ENCODE measurements around the gene PLCB2. TPM values are rescaled to one million over a fixed set of nuclear protein-coding genes. Genes with fewer than 3 reads are reported as not detected.

Gene PLCB2
- 100 to 1,000 TPM; 345 to 440 (median 432) TPM for total RNA-seq
- 150 TPM for total RNA-seq (2013)

GRCh38 chr15:40307421-40308211, at the start of gene PLCB2:
Gene PLCB2 (minus strand): TSS chr15:40307935. CDS start chr15:40307672, 263 bp downstream.
- intact Hi-C loops (cut with micrococcal nuclease), result loop anchor here (1.0 kb wide), 1 partner anchor 14 kb away; no protein-coding TSS in a partner anchor
- Histone ChIP-seq H3K9me3 (ENCODE audit: control insufficient read depth, insufficient read depth, low read length) (no peaks in the 10 kb centered on the region), H3K36me3 (ENCODE audit: control insufficient read depth, insufficient read depth, low read length) (peaks cover 20% of the 10 kb centered on the region), H3K4me3 (ENCODE audit: low read length) (peak within 1 kb of the TSS; percentile 86), H3K27ac (ENCODE audit: low read length) (peak within 1 kb of the TSS; percentile 89), H3K27me3 (ENCODE audit: control insufficient read depth, insufficient read depth, low read length) (no peaks in the 10 kb centered on the region), H3K4me1 (ENCODE audit: control insufficient read depth, insufficient read depth, low read length) (peaks cover 56% of the 10 kb centered on the region)
- Mint-ChIP-seq H3K27ac (peak within 1 kb of the TSS; percentile 84 to 92), H3K9me3 (no peaks in the 10 kb centered on the region), H3K4me3 (peak within 1 kb of the TSS; percentile 95), H3K27me3 (ENCODE audit: low read depth in 2 of 2) (no peaks in the 10 kb centered on the region), H3K4me1 (peaks cover 58 to 70% of the 10 kb centered on the region in 2 donors), H3K36me3 (no peaks in the 10 kb centered on the region)
- peak; percentile 62 for TF ChIP-seq CTCF (IDR thresholded peaks at IDR 0.05)
- DNase-seq, result peak; percentile 60 to 85
- 2% methylated on average over 14 of the region's 15 CpGs for WGBS (ENCODE audit: insufficient coverage)
- peak; percentile 78 to 85 (median 79) for ATAC-seq

- peaks cover 11 to 21% of the 10 kb centered on the region in 2 donors for H3K4me1 Mint-ChIP-seq
- no peaks in the 10 kb centered on the region for H3K9me3 Mint-ChIP-seq
- no peaks in the 10 kb centered on the region for H3K36me3 Mint-ChIP-seq
- Histone ChIP-seq H3K27ac (ENCODE audit: low read length) (no peak overlapping the region), H3K36me3 (ENCODE audit: control insufficient read depth, insufficient read depth, low read length) (no peaks in the 10 kb centered on the region), H3K4me3 (ENCODE audit: low read length) (no peak overlapping the region), H3K4me1 (ENCODE audit: control insufficient read depth, insufficient read depth, low read length) (peaks cover 18% of the 10 kb centered on the region), H3K27me3 (ENCODE audit: control insufficient read depth, insufficient read depth, low read length) (no peaks in the 10 kb centered on the region), H3K9me3 (ENCODE audit: control insufficient read depth, insufficient read depth, low read length) (no peaks in the 10 kb centered on the region)
- TF ChIP-seq CTCF (IDR thresholded peaks at IDR 0.05), result no peak
- H3K4me3 Mint-ChIP-seq, result peak overlapping the region; percentile 82
- H3K27ac Mint-ChIP-seq, result no peak overlapping the region
- DNase-seq, result no peak
- peaks cover 0 to 9% of the 10 kb centered on the region in 2 donors for H3K27me3 Mint-ChIP-seq (ENCODE audit: low read depth in 2 of 2)
- intact Hi-C loops (cut with micrococcal nuclease), result loop anchor here (1.0 kb wide), 1 partner anchor 48 kb away; the partner anchor contains the start of gene IVD
- WGBS (ENCODE audit: insufficient coverage), result no CpG with 5 or more reads among the region's 1 CpG
- ATAC-seq, result no peak
These were observed 49.5 kb upstream of the PLCB2 start for GRCh38 chr15:40357246-40357645.

GRCh38 chr15:40355976-40356585, 48.3 kb upstream of the PLCB2 start:
- no peak overlapping the region for H3K4me3 Mint-ChIP-seq
- H3K27me3 Mint-ChIP-seq (ENCODE audit: low read depth in 2 of 2), result peaks cover 0 to 9% of the 10 kb centered on the region in 2 donors
- no peaks in the 10 kb centered on the region for H3K36me3 Mint-ChIP-seq
- no peak for DNase-seq
- H3K27me3 ChIP-seq (ENCODE audit: control insufficient read depth, insufficient read depth, low read length), result no peaks in the 10 kb centered on the region
- H3K9me3 Mint-ChIP-seq, result no peaks in the 10 kb centered on the region
- no peaks in the 10 kb centered on the region for H3K9me3 ChIP-seq (ENCODE audit: control insufficient read depth, insufficient read depth, low read length)
- no peak for TF ChIP-seq CTCF (IDR thresholded peaks at IDR 0.05)
- peaks cover 11 to 21% of the 10 kb centered on the region in 2 donors for H3K4me1 Mint-ChIP-seq
- H3K4me1 ChIP-seq (ENCODE audit: control insufficient read depth, insufficient read depth, low read length), result peaks cover 18% of the 10 kb centered on the region
- intact Hi-C loops (cut with micrococcal nuclease), result no loop called here
- H3K36me3 ChIP-seq (ENCODE audit: control insufficient read depth, insufficient read depth, low read length), result no peaks in the 10 kb centered on the region
- 70% methylated on average over 4 of the region's 5 CpGs for WGBS (ENCODE audit: insufficient coverage)
- ATAC-seq, result no peak
- no peak overlapping the region for H3K27ac ChIP-seq (ENCODE audit: low read length)
- H3K27ac Mint-ChIP-seq, result no peak overlapping the region
- no peak overlapping the region for H3K4me3 ChIP-seq (ENCODE audit: low read length)
